Aorta (tissue), 5 donors: ENCODE data around the gene ELFN1. TPM values are rescaled to one million over a fixed set of nuclear protein-coding genes. Genes with fewer than 3 reads are reported as not detected.

Experiments used
- ATAC-seq: fragments of 200-7000 bp; cut with Tn5 transposase; one replicate; pipeline ENCODE4 v1.9.1; 2022; ENCODE audit warnings: moderate library complexity; ENCODE audit not compliant: low FRiP score
- DNase-seq, 2 donors: peaks; one replicate each; pipeline ENCODE4 v3.0.0-alpha.2; 2020
- H3K27ac ChIP-seq, 2 donors: one replicate each; pipeline ENCODE4 v1.5.1; 2013; ENCODE audit warnings: low read length in 2 of 2, mild to moderate bottlenecking in 2 of 2, moderate library complexity in 2 of 2, control low read depth in 1 of 2, inconsistent platforms in 1 of 2, low read depth in 1 of 2
- H3K27me3 ChIP-seq, 2 donors: one replicate each; pipeline ENCODE4 v1.6.1; 2013; ENCODE audit warnings: control low read depth in 1 of 2, low read length in 1 of 2, mild to moderate bottlenecking in 1 of 2, moderate library complexity in 1 of 2; ENCODE audit not compliant: insufficient read depth in 2 of 2, control insufficient read depth in 1 of 2
- H3K36me3 ChIP-seq, 2 donors: one replicate each; pipeline ENCODE4 v1.6.1; 2013; ENCODE audit warnings: control low read depth in 1 of 2, low read length in 1 of 2, mild to moderate bottlenecking in 1 of 2; ENCODE audit not compliant: insufficient read depth in 2 of 2, control insufficient read depth in 1 of 2
- H3K4me1 ChIP-seq, 2 donors: one replicate each; pipeline ENCODE4 v1.6.1; 2013; ENCODE audit warnings: low read length in 2 of 2, control low read depth in 1 of 2, mild to moderate bottlenecking in 1 of 2, moderate library complexity in 1 of 2; ENCODE audit not compliant: insufficient read depth in 2 of 2, control insufficient read depth in 1 of 2
- H3K4me3 ChIP-seq, 2 donors: one replicate each; pipeline ENCODE4 v1.5.1; 2013; ENCODE audit warnings: low read length in 2 of 2, control low read depth in 1 of 2, mild to moderate bottlenecking in 1 of 2
- H3K9me3 ChIP-seq: one replicate; pipeline ENCODE4 v1.6.1; 2013; ENCODE audit warnings: mild to moderate bottlenecking, low read length; ENCODE audit not compliant: control insufficient read depth
- WGBS, 2 donors: extraction: QIAGEN DNeasy Blood & Tissue Kit; methylation state at CpG; one replicate each; pipeline ENCODE4 v1.1.7; 2013; 5-methylcytosine and 5-hydroxymethylcytosine counted together
- intact Hi-C, 2 donors: fragments of 100-400 bp; cut with DNase I; formaldehyde crosslinking; loops; one replicate each; pipeline versions ENCODE4 v1.14.2 to v1.15.0; 2022
- polyA plus RNA-seq, 2 donors: library from polyadenylated mRNA; stranded (reverse); fragments of 200-250 nt; gene quantifications; one replicate each; pipeline ENCODE4 v1.2.3, GENCODE V29; 2013
- total RNA-seq, 2 donors: library from RNA; stranded (reverse); fragmentation: NEBNext Ultra II Directional; extraction: Animal tissue kit (Norgen Biotek cat#: 25700); gene quantifications; one replicate each; pipeline ENCODE4 v1.2.1, GENCODE V29; 2021
- donor health status: healthy with polysubstance abuse.
- donor health status: Bipolar disorder and iron deficiency.
- donor health status: DM: no; HTN: no; CAD: no.
- donor health status: DM: no; HTN: no; CAD: no.
- donor health status: DM: yes; HTN: yes; CAD: no.

The ELFN1 gene
- total and polyA plus RNA-seq, 4 donors, result 0.13 to 4.8 (median 1.2) TPM; not detected in 1

GRCh38 chr7:1745576-1746490 is 75.8 kb downstream of the ELFN1 start:
- intact Hi-C loops, result no loop called here
- Histone ChIP-seq H3K36me3 (no peaks in the 10 kb centered on the region), H3K27ac (no peak overlapping the region), H3K27me3 (no peaks in the 10 kb centered on the region), H3K4me3 (no peak overlapping the region), H3K9me3 (no peaks in the 10 kb centered on the region), H3K4me1 (no peaks in the 10 kb centered on the region)
- 97% methylated on average over 66 to 72 of the region's 72 CpGs for WGBS, 2 donors
- DNase-seq (no peak), ATAC-seq (no peak)

- Histone ChIP-seq H3K4me1 (no peaks in the 10 kb centered on the region), H3K4me3 (no peak overlapping the region), H3K9me3 (no peaks in the 10 kb centered on the region), H3K36me3 (no peaks in the 10 kb centered on the region), H3K27ac (no peak overlapping the region), H3K27me3 (no peaks in the 10 kb centered on the region)
- DNase-seq (no peak), ATAC-seq (no peak)
- intact Hi-C loops, result no loop called here
- 91 to 93% methylated on average over 29 to 60 of the region's 60 CpGs for WGBS, 2 donors
These were observed 76.5 kb downstream of the ELFN1 start for GRCh38 chr7:1746491-1746975.

DNA sequence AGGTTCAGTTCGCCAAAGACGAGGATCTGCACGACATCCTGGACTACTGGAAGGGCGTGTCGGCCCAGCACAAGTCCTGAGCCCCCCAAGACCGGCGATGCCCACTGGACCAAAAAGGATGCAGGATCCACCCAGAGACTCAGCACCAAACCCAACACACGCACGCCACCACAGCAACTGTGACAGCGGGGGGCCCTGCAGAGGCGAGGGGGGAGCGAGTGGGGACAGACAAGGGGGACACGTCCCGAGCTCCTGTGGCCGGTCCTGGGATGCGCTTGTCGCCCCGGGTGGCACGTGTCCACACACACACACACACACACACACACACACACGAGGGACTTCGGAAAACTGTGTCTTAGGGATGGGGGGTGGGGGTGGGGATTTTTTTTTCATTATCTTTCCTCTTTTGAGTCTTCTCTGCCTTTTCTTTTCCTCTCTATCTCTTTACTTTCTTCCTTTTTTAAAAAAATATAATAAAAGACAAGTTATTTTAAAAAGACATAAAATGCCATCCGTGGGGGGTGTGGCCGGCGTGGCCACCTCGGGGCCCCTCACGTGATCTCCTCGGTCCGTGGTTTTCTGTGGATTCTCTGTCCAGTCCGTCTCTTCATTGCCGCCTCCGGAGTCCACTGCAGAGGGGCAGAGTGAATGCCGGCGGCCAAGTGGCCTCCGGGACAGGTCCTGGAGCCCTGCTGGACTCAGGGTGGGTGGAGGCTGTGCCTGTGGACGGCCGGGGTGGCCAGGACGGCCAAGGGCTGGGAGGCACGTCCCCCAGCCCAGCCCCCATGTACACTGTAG is 77.1 kb downstream of the ELFN1 start:
- Histone ChIP-seq H3K36me3 (no peaks in the 10 kb centered on the region), H3K4me3 (no peak overlapping the region), H3K27me3 (no peaks in the 10 kb centered on the region), H3K9me3 (no peaks in the 10 kb centered on the region), H3K27ac (no peak overlapping the region), H3K4me1 (no peaks in the 10 kb centered on the region)
- intact Hi-C loops, result no loop called here
- no peak for ATAC-seq
- WGBS, 2 donors, result 91 to 92% methylated on average over 38 of the region's 38 CpGs
- DNase-seq, result peak in 1 of 2 donors; percentile 26

DNA sequence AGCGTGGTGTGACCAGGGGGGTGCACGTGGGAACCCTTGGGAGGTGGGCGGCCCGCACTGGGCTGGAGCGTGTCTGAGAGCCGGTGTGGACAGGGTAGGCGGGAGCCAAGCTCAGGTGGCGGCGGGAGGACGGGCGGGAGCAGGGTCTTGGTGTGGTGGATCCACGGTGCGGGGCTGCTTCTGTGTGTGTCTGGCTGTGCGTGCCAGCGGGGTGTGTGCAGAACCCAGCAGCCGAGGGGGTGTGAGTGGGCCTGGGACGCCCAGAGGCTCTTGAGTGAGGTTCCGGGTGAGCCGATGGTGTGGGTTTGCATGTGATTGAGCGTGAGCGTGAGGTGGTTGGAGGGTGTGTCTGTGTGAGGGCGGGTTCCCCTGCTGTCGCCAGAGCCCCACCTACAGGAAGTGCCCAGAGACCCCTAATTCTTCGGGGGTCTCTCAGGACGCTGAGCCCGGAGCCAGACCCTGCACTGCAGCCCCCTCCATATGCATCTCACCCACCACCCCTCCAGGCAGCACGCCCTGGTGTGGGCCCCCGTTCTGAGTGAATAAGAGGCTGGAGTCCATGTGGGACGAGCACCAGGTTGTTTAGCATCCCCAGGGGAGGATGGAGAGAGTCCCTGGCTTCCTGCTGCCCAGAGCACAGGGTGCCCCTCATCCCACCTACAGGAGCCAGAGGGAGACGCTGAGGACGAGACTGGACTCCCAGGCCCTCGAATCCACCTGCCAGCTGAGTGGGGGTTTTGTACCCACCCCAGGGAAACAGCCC is 78.2 kb downstream of the ELFN1 start:
- intact Hi-C loops, result no loop called here
- ATAC-seq (no peak), DNase-seq (peak in 1 of 2 donors; percentile 46)
- no peaks in the 10 kb centered on the region for H3K27me3 ChIP-seq
- H3K4me1 ChIP-seq, result no peaks in the 10 kb centered on the region
- no peak overlapping the region for H3K4me3 ChIP-seq
- H3K9me3 ChIP-seq, result no peaks in the 10 kb centered on the region
- no peaks in the 10 kb centered on the region for H3K36me3 ChIP-seq
- H3K27ac ChIP-seq, result no peak overlapping the region
- WGBS, 2 donors, result 77 to 83% methylated on average over 32 of the region's 32 CpGs

- 37 to 45% methylated on average over 7 to 8 of the region's 8 CpGs for whole genome bisulfite sequencing, 2 donors
- intact Hi-C loops, result no loop called here
- ATAC-seq, result no peak
These were observed 78.7 kb downstream of the ELFN1 start for GRCh38 chr7:1748839-1749173.

GRCh38 chr7:1749351-1749863 is 79.3 kb downstream of the ELFN1 start:
- Histone ChIP-seq H3K27ac (no peak overlapping the region), H3K36me3 (no peaks in the 10 kb centered on the region), H3K4me1 (no peaks in the 10 kb centered on the region), H3K27me3 (no peaks in the 10 kb centered on the region), H3K9me3 (no peaks in the 10 kb centered on the region), H3K4me3 (no peak overlapping the region)
- intact Hi-C loops, result no loop called here
- 76 to 77% methylated on average over 19 of the region's 19 CpGs for WGBS, 2 donors
- no peak for DNase-seq
- no peak for ATAC-seq

More at GRCh38 chr7:1748839-1749173, 78.7 kb downstream of the ELFN1 start:
- Histone ChIP-seq H3K36me3 (no peaks in the 10 kb centered on the region), H3K4me3 (no peak overlapping the region), H3K4me1 (no peaks in the 10 kb centered on the region), H3K9me3 (no peaks in the 10 kb centered on the region), H3K27me3 (no peaks in the 10 kb centered on the region), H3K27ac (no peak overlapping the region)
- peak in 1 of 2 donors; percentile 26 for DNase-seq

GRCh38 chr7:1749864-1750466 is 79.9 kb downstream of the ELFN1 start:
- H3K4me1 ChIP-seq, result no peaks in the 10 kb centered on the region
- H3K27me3 ChIP-seq, result no peaks in the 10 kb centered on the region
- no peak overlapping the region for H3K27ac ChIP-seq
- no peaks in the 10 kb centered on the region for H3K9me3 ChIP-seq
- no peak overlapping the region for H3K4me3 ChIP-seq
- H3K36me3 ChIP-seq, result no peaks in the 10 kb centered on the region
- WGBS, 2 donors, result 24 to 26% methylated on average over 24 of the region's 24 CpGs
- DNase-seq, result peak; percentile 45 to 63
- intact Hi-C loops, result no loop called here
- ATAC-seq, result no peak

DNA sequence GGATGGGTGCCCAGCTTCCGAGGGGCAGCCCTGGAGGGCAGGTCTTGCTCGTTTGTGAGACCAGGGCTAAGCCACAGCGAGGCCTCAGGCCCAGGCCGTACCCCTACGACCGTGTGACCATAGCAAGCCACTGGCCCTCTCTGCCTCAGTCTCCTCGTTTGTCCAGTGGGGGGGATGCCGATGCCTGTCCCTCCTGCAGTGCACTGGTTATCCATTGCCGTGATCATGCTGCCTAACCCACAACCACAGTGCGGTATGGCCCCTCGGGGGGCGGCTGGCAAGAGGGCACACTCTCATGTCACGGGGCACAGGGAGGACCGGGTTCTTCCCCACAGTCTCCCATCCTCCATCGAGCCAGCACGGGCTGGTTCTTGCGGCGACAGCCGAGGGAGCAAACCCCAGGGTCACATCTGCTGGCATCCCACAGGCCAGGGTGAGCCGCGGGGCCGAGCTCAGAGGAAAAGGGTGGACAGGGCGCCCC is 80.5 kb downstream of the ELFN1 start:
- H3K4me3 ChIP-seq, result no peak overlapping the region
- H3K36me3 ChIP-seq, result no peaks in the 10 kb centered on the region
- no peaks in the 10 kb centered on the region for H3K4me1 ChIP-seq
- DNase-seq (peak in 1 of 2 donors; percentile 76), ATAC-seq (no peak)
- no peaks in the 10 kb centered on the region for H3K9me3 ChIP-seq
- H3K27me3 ChIP-seq, result no peaks in the 10 kb centered on the region
- H3K27ac ChIP-seq, result no peak overlapping the region
- intact Hi-C loops, result no loop called here
- WGBS, 2 donors, result 86 to 87% methylated on average over 23 of the region's 23 CpGs
